Upper lobe of left lung (tissue), 4 donors: Measurements from ENCODE around the gene EPS8L2.

Source experiments
- EP300 ChIP-seq, 4 donors: sonication (generic); formaldehyde crosslinking; IDR thresholded peaks; one replicate each; pipeline ENCODE4 v1.5.1; 2017; ENCODE audit warnings: antibody characterized with exemption in 4 of 4, control low read depth in 2 of 4
- POLR2A ChIP-seq, 4 donors: fragments of 450-650 bp; IDR thresholded peaks; one replicate each; pipeline ENCODE4 v1.5.1; 2016 to 2017; ENCODE audit warnings: antibody characterized with exemption in 4 of 4, mild to moderate bottlenecking in 2 of 4
- POLR2AphosphoS5 ChIP-seq, 2 donors: sonication (generic); formaldehyde crosslinking; IDR thresholded peaks; one replicate each; pipeline ENCODE4 v1.5.1; 2017; ENCODE audit warnings: antibody characterized with exemption in 2 of 2
- TF ChIP-seq, protein P1 (sequence below), 6 experiments: fragments of 450-650 bp in 4 of 6; fragments of 200-600 bp in 2 of 6; sonication (generic) in 2 of 6; IDR thresholded peaks; one replicate each; pipeline ENCODE4 v1.5.1; 2016 to 2019; ENCODE audit warnings: antibody characterized with exemption in 6 of 6

GRCh38 chr11:765025-765801 lies 59.2 kb downstream of the EPS8L2 start:
- peak in 1 of 4 donors; percentile 12 for TF ChIP-seq POLR2A (IDR thresholded peaks at IDR 0.05)
- TF ChIP-seq, protein P1, sequence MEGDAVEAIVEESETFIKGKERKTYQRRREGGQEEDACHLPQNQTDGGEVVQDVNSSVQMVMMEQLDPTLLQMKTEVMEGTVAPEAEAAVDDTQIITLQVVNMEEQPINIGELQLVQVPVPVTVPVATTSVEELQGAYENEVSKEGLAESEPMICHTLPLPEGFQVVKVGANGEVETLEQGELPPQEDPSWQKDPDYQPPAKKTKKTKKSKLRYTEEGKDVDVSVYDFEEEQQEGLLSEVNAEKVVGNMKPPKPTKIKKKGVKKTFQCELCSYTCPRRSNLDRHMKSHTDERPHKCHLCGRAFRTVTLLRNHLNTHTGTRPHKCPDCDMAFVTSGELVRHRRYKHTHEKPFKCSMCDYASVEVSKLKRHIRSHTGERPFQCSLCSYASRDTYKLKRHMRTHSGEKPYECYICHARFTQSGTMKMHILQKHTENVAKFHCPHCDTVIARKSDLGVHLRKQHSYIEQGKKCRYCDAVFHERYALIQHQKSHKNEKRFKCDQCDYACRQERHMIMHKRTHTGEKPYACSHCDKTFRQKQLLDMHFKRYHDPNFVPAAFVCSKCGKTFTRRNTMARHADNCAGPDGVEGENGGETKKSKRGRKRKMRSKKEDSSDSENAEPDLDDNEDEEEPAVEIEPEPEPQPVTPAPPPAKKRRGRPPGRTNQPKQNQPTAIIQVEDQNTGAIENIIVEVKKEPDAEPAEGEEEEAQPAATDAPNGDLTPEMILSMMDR (IDR thresholded peaks at IDR 0.05), result peak; percentile 57 to 79 (median 68)
- TF ChIP-seq POLR2AphosphoS5 (IDR thresholded peaks at IDR 0.05), result no peak
- no peak for TF ChIP-seq EP300 (IDR thresholded peaks at IDR 0.05)
